Measurements from ENCODE around the gene MED9. TPM values are rescaled to one million over a fixed set of nuclear protein-coding genes. Genes with fewer than 3 reads are reported as not detected.
A peak's percentile ranks its signal among the peaks of the same experiment; 100 is the strongest.

Gene MED9
- total and polyA plus RNA-seq, 2 of the 4 experiments (the other 2 are of a cell fraction) = 6.1 to 10.1 TPM

DNA sequence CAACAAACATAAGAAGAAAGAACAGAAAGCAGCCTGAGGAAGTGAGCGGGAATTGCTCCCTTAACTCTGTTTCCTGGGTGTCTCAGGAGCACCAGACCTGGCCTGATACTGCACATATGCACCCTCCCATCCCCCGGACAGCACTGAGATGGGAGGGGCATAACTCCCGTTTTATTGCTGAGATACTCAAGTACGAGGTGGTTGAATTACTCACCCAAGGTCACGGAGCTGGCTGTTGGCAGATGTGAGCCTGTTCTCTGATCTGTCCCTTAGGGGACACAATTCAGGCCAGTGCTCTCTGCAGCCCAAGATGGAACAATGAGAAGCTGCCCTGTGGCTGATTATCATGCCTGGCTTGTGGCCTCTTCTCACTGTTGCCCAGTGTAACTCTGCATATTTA, 9.1 kb upstream of the MED9 start:
- POLR2A ChIA-PET (ENCODE audit: unreplicated experiment) = no interaction called here
- Histone ChIP-seq H4K8ac (ENCODE audit: low read depth in 2 of 2, low read length in 2 of 2) (no peak overlapping the region), H2BK20ac (ENCODE audit: low read depth, low read length) (no peak overlapping the region), H3K9me3 (ENCODE audit: control insufficient read depth, insufficient read depth, low read length) (no peaks in the 10 kb centered on the region), H2AK5ac (ENCODE audit: low read depth, low read length) (no peak overlapping the region), H4K20me1 (ENCODE audit: insufficient read depth, low read length) (no peaks in the 10 kb centered on the region), H3K14ac (replicated peaks; ENCODE audit: low read depth, low read length) (no peak overlapping the region), H2AFZ (replicated peaks; ENCODE audit: low read length, poor library complexity) (no peak overlapping the region), H3K4ac (ENCODE audit: low read depth, low read length) (no peak overlapping the region), H4K91ac (ENCODE audit: insufficient read depth, low read depth, low read length) (no peak overlapping the region), H2BK5ac (ENCODE audit: low read depth, low read length, poor library complexity, severe bottlenecking) (no peak overlapping the region), H3K4me3 (ENCODE audit: insufficient read depth, low read depth, low read length) (no peak overlapping the region), H3K4me1 (ENCODE audit: control insufficient read depth, insufficient read depth, low read length) (peaks cover 3% of the 10 kb centered on the region; the same call in 1 of the 2 replicates), H3K18ac (ENCODE audit: low read depth, low read length) (no peak overlapping the region), H3K27ac (ENCODE audit: insufficient read depth, low read length) (no peak overlapping the region), H4K5ac (ENCODE audit: low read depth, low read length) (no peak overlapping the region), H3K36me3 (ENCODE audit: control insufficient read depth, insufficient read depth, low read length) (no peaks in the 10 kb centered on the region), H3K56ac (ENCODE audit: extremely low read depth, insufficient read depth, low read length) (no peak overlapping the region), H2BK120ac (ENCODE audit: low read depth, low read length) (no peak overlapping the region), H2BK15ac (ENCODE audit: low read depth, low read length) (no peak overlapping the region), H3K79me1 (ENCODE audit: low read depth in 1 of 2, low read length in 2 of 2) (no peaks in the 10 kb centered on the region), H2AK9ac (replicated peaks; ENCODE audit: low read depth, low read length, poor library complexity) (no peak overlapping the region), H3K27me3 (ENCODE audit: control insufficient read depth, insufficient read depth, low read length) (peaks cover 52% of the 10 kb centered on the region), H3K23ac (ENCODE audit: low read depth, low read length) (no peak overlapping the region), H3K9me1 (ENCODE audit: insufficient read depth, low read length) (no peaks in the 10 kb centered on the region), H3K4me2 (ENCODE audit: low read depth, low read length) (no peak overlapping the region), H3K9ac (ENCODE audit: low read depth, low read length) (no peak overlapping the region)
- in situ Hi-C loops (cut with MboI; ENCODE audit: low sequenced_read_pairs) = no loop called here
- ATAC-seq (ENCODE audit: low read depth) (no peak), DNase-seq (peak; percentile 8)
- WGBS, 2 experiments (ENCODE audit: extremely low coverage in 2 of 2, insufficient read length in 1 of 2) = 67% methylated on average over 1 of the region's 5 CpGs; no CpG with 5 or more reads in 1 of the 2 experiments
- intact Hi-C loops (cut with micrococcal nuclease) = no loop called here
- dilution Hi-C loops (cut with HindIII; ENCODE audit: low sequenced_read_pairs, unreplicated experiment) = no loop called here
- TF ChIP-seq, protein P1, sequence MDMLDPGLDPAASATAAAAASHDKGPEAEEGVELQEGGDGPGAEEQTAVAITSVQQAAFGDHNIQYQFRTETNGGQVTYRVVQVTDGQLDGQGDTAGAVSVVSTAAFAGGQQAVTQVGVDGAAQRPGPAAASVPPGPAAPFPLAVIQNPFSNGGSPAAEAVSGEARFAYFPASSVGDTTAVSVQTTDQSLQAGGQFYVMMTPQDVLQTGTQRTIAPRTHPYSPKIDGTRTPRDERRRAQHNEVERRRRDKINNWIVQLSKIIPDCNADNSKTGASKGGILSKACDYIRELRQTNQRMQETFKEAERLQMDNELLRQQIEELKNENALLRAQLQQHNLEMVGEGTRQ (IDR thresholded peaks at IDR 0.05; ENCODE audit: low read depth, low read length) = no peak
- TF ChIP-seq MAZ (IDR thresholded peaks at IDR 0.05; ENCODE audit: borderline replicate concordance, low read depth, low read length) (no peak), SMC3 (IDR thresholded peaks at IDR 0.05; ENCODE audit: low read depth, low read length) (no peak), POLR2A (IDR thresholded peaks at IDR 0.05; ENCODE audit: low read depth, low read length) (no peak), FOS (IDR thresholded peaks at IDR 0.05; ENCODE audit: low read depth, low read length) (no peak), CEBPB (IDR thresholded peaks at IDR 0.05; ENCODE audit: low read depth, low read length) (no peak), MAFK (IDR thresholded peaks at IDR 0.05; ENCODE audit: low read depth, low read length) (no peak), NFE2L2 (IDR thresholded peaks at IDR 0.05; ENCODE audit: low read depth, low read length) (no peak), CHD1 (IDR thresholded peaks at IDR 0.05; ENCODE audit: low read depth, low read length) (no peak), BHLHE40 (IDR thresholded peaks at IDR 0.05; ENCODE audit: low read depth, low read length) (no peak), RAD21 (IDR thresholded peaks at IDR 0.05; ENCODE audit: low read length) (no peak), RCOR1 (IDR thresholded peaks at IDR 0.05; ENCODE audit: insufficient replicate concordance, low read length) (no peak)
- TF ChIP-seq, protein P2, sequence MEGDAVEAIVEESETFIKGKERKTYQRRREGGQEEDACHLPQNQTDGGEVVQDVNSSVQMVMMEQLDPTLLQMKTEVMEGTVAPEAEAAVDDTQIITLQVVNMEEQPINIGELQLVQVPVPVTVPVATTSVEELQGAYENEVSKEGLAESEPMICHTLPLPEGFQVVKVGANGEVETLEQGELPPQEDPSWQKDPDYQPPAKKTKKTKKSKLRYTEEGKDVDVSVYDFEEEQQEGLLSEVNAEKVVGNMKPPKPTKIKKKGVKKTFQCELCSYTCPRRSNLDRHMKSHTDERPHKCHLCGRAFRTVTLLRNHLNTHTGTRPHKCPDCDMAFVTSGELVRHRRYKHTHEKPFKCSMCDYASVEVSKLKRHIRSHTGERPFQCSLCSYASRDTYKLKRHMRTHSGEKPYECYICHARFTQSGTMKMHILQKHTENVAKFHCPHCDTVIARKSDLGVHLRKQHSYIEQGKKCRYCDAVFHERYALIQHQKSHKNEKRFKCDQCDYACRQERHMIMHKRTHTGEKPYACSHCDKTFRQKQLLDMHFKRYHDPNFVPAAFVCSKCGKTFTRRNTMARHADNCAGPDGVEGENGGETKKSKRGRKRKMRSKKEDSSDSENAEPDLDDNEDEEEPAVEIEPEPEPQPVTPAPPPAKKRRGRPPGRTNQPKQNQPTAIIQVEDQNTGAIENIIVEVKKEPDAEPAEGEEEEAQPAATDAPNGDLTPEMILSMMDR (conservative IDR thresholded peaks at IDR 0.05; ENCODE audit: low read depth, low read length) = no peak
- TF ChIP-seq, protein P3, sequence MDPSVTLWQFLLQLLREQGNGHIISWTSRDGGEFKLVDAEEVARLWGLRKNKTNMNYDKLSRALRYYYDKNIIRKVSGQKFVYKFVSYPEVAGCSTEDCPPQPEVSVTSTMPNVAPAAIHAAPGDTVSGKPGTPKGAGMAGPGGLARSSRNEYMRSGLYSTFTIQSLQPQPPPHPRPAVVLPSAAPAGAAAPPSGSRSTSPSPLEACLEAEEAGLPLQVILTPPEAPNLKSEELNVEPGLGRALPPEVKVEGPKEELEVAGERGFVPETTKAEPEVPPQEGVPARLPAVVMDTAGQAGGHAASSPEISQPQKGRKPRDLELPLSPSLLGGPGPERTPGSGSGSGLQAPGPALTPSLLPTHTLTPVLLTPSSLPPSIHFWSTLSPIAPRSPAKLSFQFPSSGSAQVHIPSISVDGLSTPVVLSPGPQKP (IDR thresholded peaks at IDR 0.05; ENCODE audit: borderline replicate concordance, low read depth, low read length) = no peak
- CTCF ChIA-PET = no interaction called here
- no TSS peak for BruUV-seq (replicated peaks)
